H9 (cell line): ENCODE data around the gene TGM2. TPM values are rescaled to one million over a fixed set of nuclear protein-coding genes. Genes with fewer than 3 reads are reported as not detected.

ENCODE experiments used
- DNase-seq: peaks from one replicate; pipeline ENCODE4 v3.0.0-alpha.2; 2017
- H2AFZ ChIP-seq: one replicate; pipeline ENCODE4 v1.6.1; 2013; ENCODE audit warnings: mild to moderate bottlenecking, low read length, control low read depth, moderate library complexity
- H2AK5ac ChIP-seq: 2 replicates; pipeline ENCODE4 v1.6.1; 2013; ENCODE audit warnings: low read length, control low read depth, mixed read lengths; ENCODE audit not compliant: insufficient read length
- H2BK120ac ChIP-seq: one replicate; pipeline ENCODE4 v1.6.1; 2013; ENCODE audit warnings: low read depth, mild to moderate bottlenecking, low read length, control low read depth, inconsistent platforms; ENCODE audit not compliant: poor library complexity, severe bottlenecking
- H2BK12ac ChIP-seq: 2 replicates; pipeline ENCODE4 v1.6.1; 2013; ENCODE audit warnings: low read length, control low read depth, mixed read lengths, low read depth; ENCODE audit not compliant: insufficient read length
- H2BK15ac ChIP-seq: 2 replicates; pipeline ENCODE4 v1.6.1; 2013; ENCODE audit warnings: low read depth, low read length, control low read depth
- H2BK20ac ChIP-seq: one replicate; pipeline ENCODE4 v1.6.1; 2013; ENCODE audit warnings: low read depth, mild to moderate bottlenecking, low read length, control low read depth, inconsistent platforms; ENCODE audit not compliant: poor library complexity, severe bottlenecking
- H2BK5ac ChIP-seq: 2 replicates; pipeline ENCODE4 v1.6.1; 2013; ENCODE audit warnings: low read length, control low read depth, mixed read lengths; ENCODE audit not compliant: insufficient read length
- H3K14ac ChIP-seq: 2 replicates; pipeline ENCODE4 v1.6.1; 2013; ENCODE audit warnings: low read length, control low read depth; ENCODE audit not compliant: insufficient read depth
- H3K18ac ChIP-seq: 2 replicates; pipeline ENCODE4 v1.6.1; 2013; ENCODE audit warnings: low read depth, mild to moderate bottlenecking, mixed read lengths, low read length, control low read depth; ENCODE audit not compliant: insufficient read length
- H3K23ac ChIP-seq: 2 replicates; pipeline ENCODE4 v1.6.1; 2013; ENCODE audit warnings: low read length, control low read depth, mixed read lengths, low read depth; ENCODE audit not compliant: insufficient read length
- H3K23me2 ChIP-seq: 2 replicates; pipeline ENCODE4 v1.6.1; 2013; ENCODE audit warnings: low read depth, mild to moderate bottlenecking, mixed read lengths, low read length, control low read depth; ENCODE audit not compliant: insufficient read length, poor library complexity, severe bottlenecking
- H3K27ac ChIP-seq: 2 replicates; pipeline ENCODE4 v1.5.1; 2013; ENCODE audit warnings: low read length, control low read depth, mixed read lengths, low read depth; ENCODE audit not compliant: insufficient read length
- H3K27me3 ChIP-seq: 2 replicates; pipeline ENCODE4 v1.6.1; 2013; ENCODE audit warnings: low read length, control low read depth, inconsistent platforms; ENCODE audit not compliant: insufficient read depth
- H3K4ac ChIP-seq: 2 replicates; pipeline ENCODE4 v1.6.1; 2013; ENCODE audit warnings: low read depth, mild to moderate bottlenecking, control low read depth, inconsistent platforms, low read length, moderate library complexity
- H3K4me1 ChIP-seq: 2 replicates; pipeline ENCODE4 v1.6.1; 2013; ENCODE audit warnings: low read length, control low read depth, inconsistent platforms; ENCODE audit not compliant: insufficient read depth
- H3K4me2 ChIP-seq: 2 replicates; pipeline ENCODE4 v1.6.1; 2013; ENCODE audit warnings: low read length, control low read depth, mixed read lengths; ENCODE audit not compliant: insufficient read length, insufficient read depth
- H3K56ac ChIP-seq: 2 replicates; pipeline ENCODE4 v1.6.1; 2013; ENCODE audit warnings: low read depth, mild to moderate bottlenecking, mixed read lengths, low read length, control low read depth; ENCODE audit not compliant: insufficient read length
- H3K79me1 ChIP-seq: 2 replicates; pipeline ENCODE4 v1.6.1; 2013; ENCODE audit warnings: low read depth, mild to moderate bottlenecking, moderate library complexity, low read length, control low read depth, inconsistent platforms; ENCODE audit not compliant: insufficient read depth, poor library complexity, severe bottlenecking
- H3K79me2 ChIP-seq: 2 replicates; pipeline ENCODE4 v1.6.1; 2013; ENCODE audit warnings: low read length, control low read depth, inconsistent platforms; ENCODE audit not compliant: insufficient read depth
- H3K9ac ChIP-seq: 2 replicates; pipeline ENCODE4 v1.6.1; 2013; ENCODE audit warnings: low read length, control low read depth, mixed read lengths; ENCODE audit not compliant: insufficient read length; ENCODE audit errors: extremely low read depth
- H3K9me3 ChIP-seq: one replicate; pipeline ENCODE4 v1.6.1; 2013; ENCODE audit warnings: low read depth, low read length, inconsistent platforms; ENCODE audit not compliant: control insufficient read depth
- H3T11ph ChIP-seq: one replicate; pipeline ENCODE4 v1.6.1; 2013; ENCODE audit warnings: mild to moderate bottlenecking, low read length, control low read depth, inconsistent platforms
- H4K20me1 ChIP-seq: one replicate; pipeline ENCODE4 v1.6.1; 2013; ENCODE audit not compliant: control insufficient read depth, insufficient read length, insufficient read depth
- H4K5ac ChIP-seq: 2 replicates; pipeline ENCODE4 v1.6.1; 2013; ENCODE audit warnings: low read depth, mild to moderate bottlenecking, mixed read lengths, low read length, control low read depth; ENCODE audit not compliant: insufficient read length
- H4K8ac ChIP-seq: replicated peaks from 2 replicates; pipeline ENCODE4 v1.6.1; 2013; ENCODE audit warnings: low read length, control low read depth, mixed read lengths, low read depth; ENCODE audit not compliant: insufficient read length
- H4K91ac ChIP-seq: 2 replicates; pipeline ENCODE4 v1.6.1; 2013; ENCODE audit warnings: low read depth, mild to moderate bottlenecking, moderate library complexity, mixed read lengths, low read length, control low read depth; ENCODE audit not compliant: insufficient read length
- H3K27ac Mint-ChIP-seq, 3 experiments: 2 replicates in 2 of 3; 3 replicates in 1 of 3; pipeline ENCODE4 v1.8.0; 2020 to 2021; ENCODE audit warnings: mixed read lengths in 3 of 3, mild to moderate bottlenecking in 1 of 3, moderate library complexity in 1 of 3
- H3K27me3 Mint-ChIP-seq: 2 replicates; pipeline ENCODE4 v1.8.0; 2021; ENCODE audit warnings: low read depth, mild to moderate bottlenecking, moderate library complexity, mixed read lengths
- H3K36me3 Mint-ChIP-seq, 3 experiments: 2 replicates in 2 of 3; 3 replicates in 1 of 3; pipeline ENCODE4 v1.8.0; 2020 to 2021; ENCODE audit warnings: low read depth in 3 of 3, mixed read lengths in 3 of 3; ENCODE audit not compliant: insufficient read depth in 1 of 3
- H3K4me1 Mint-ChIP-seq, 2 experiments: 2 replicates each; pipeline ENCODE4 v1.8.0; 2020; ENCODE audit warnings: mixed read lengths in 2 of 2
- H3K4me3 Mint-ChIP-seq, 2 experiments: 2 replicates in 1 of 2; 3 replicates in 1 of 2; pipeline ENCODE4 v1.8.0; 2020 to 2021; ENCODE audit warnings: mild to moderate bottlenecking in 2 of 2, mixed read lengths in 2 of 2, moderate library complexity in 1 of 2
- H3K9me3 Mint-ChIP-seq, 2 experiments: 2 replicates in 1 of 2; 3 replicates in 1 of 2; pipeline ENCODE4 v1.8.0; 2020; ENCODE audit warnings: mild to moderate bottlenecking in 2 of 2, mixed read lengths in 2 of 2, moderate library complexity in 1 of 2
- WGBS: extraction: QIAGEN DNeasy Blood & Tissue Kit; methylation state at CpG from one replicate; pipeline ENCODE4 v1.1.7; 2013; ENCODE audit warnings: missing lambda C conversion rate, low lambda C conversion rate, mixed read lengths; ENCODE audit not compliant: insufficient read length; ENCODE audit errors: extremely low coverage; 5-methylcytosine and 5-hydroxymethylcytosine counted together
- total RNA-seq: library from RNA; stranded (reverse); gene quantifications from 2 replicates; pipeline ENCODE4 v1.2.1, GENCODE V29; 2021
- TF ChIP-seq, protein P1 (sequence below): fragments of 200-600 bp; sonication (generic); conservative IDR thresholded peaks from 3 replicates; pipeline ENCODE4 v1.8.0; 2021; ENCODE audit warnings: antibody characterized with exemption, mild to moderate bottlenecking

The TGM2 gene
- total RNA-seq, 1 experiment from 2014 or later: 1.1 TPM

DNA sequence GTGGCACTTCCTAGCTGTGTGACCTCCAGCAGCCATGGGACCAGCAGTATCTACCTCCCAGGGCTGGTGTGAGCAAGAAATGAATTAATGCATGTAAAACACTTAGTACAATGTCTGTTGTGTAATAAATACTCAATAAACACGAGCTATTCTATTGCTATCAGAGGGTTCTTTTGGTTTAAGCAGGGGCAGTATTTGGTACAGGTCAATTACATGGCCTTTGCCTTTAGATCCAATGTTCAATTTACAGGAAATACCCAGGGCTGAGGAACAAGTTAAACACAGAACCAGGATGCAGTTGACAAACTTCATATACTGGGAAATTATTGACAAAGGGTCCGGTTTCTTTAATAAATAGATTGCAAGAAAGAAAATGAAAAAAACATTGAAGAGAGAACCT lies 2.9 kb downstream of the TGM2 start:
- H3K4me3 Mint-ChIP-seq: no peak overlapping the region
- H3K79me2 ChIP-seq: no peaks in the 10 kb centered on the region
- H3K27ac Mint-ChIP-seq: no peak overlapping the region
- H3K9me3 ChIP-seq: no peaks in the 10 kb centered on the region
- no peak overlapping the region for H3K27ac ChIP-seq
- H3K4me2 ChIP-seq: no peak overlapping the region
- H2AFZ ChIP-seq: no peak overlapping the region
- H3T11ph ChIP-seq: no peak overlapping the region
- H4K8ac ChIP-seq: no peak overlapping the region
- WGBS: no CpG with 5 or more reads among the region's 2 CpGs
- H3K9ac ChIP-seq: no peak overlapping the region
- H4K5ac ChIP-seq: no peak overlapping the region
- no peak overlapping the region for H2BK20ac ChIP-seq
- no peak overlapping the region for H3K18ac ChIP-seq
- no peak overlapping the region for H3K14ac ChIP-seq
- H2BK12ac ChIP-seq: no peak overlapping the region
- H2BK120ac ChIP-seq: no peak overlapping the region
- DNase-seq: no peak
- TF ChIP-seq, protein P1, sequence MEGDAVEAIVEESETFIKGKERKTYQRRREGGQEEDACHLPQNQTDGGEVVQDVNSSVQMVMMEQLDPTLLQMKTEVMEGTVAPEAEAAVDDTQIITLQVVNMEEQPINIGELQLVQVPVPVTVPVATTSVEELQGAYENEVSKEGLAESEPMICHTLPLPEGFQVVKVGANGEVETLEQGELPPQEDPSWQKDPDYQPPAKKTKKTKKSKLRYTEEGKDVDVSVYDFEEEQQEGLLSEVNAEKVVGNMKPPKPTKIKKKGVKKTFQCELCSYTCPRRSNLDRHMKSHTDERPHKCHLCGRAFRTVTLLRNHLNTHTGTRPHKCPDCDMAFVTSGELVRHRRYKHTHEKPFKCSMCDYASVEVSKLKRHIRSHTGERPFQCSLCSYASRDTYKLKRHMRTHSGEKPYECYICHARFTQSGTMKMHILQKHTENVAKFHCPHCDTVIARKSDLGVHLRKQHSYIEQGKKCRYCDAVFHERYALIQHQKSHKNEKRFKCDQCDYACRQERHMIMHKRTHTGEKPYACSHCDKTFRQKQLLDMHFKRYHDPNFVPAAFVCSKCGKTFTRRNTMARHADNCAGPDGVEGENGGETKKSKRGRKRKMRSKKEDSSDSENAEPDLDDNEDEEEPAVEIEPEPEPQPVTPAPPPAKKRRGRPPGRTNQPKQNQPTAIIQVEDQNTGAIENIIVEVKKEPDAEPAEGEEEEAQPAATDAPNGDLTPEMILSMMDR: no peak
- H3K4me1 ChIP-seq: no peaks in the 10 kb centered on the region
- no peak overlapping the region for H3K56ac ChIP-seq
- H3K4me1 Mint-ChIP-seq: peaks cover 4 to 12% of the 10 kb centered on the region in 2 experiments; a peak in 3 of 4 replicates
- no peaks in the 10 kb centered on the region for H3K27me3 ChIP-seq
- H2AK5ac ChIP-seq: no peak overlapping the region
- H3K23me2 ChIP-seq: peaks cover 4% of the 10 kb centered on the region
- no peak overlapping the region for H3K23ac ChIP-seq
- H3K27me3 Mint-ChIP-seq: peaks cover 9% of the 10 kb centered on the region
- H4K20me1 ChIP-seq: no peaks in the 10 kb centered on the region
- no peak overlapping the region for H2BK5ac ChIP-seq
- no peak overlapping the region for H2BK15ac ChIP-seq
- peaks cover 0 to 2% of the 10 kb centered on the region in 2 experiments; a peak in 1 of 5 replicates for H3K9me3 Mint-ChIP-seq
- H3K36me3 Mint-ChIP-seq: no peaks in the 10 kb centered on the region
- no peak overlapping the region for H3K4ac ChIP-seq
- no peaks in the 10 kb centered on the region for H3K79me1 ChIP-seq
- H4K91ac ChIP-seq: no peak overlapping the region
